GM12872 (cell line): ENCODE data around the gene PTPN3.

Experiments used
- CTCF ChIP-seq: IDR thresholded peaks from 3 replicates; pipeline ENCODE4 v1.5.1; 2011; ENCODE audit warnings: low read depth, mild to moderate bottlenecking, low read length, moderate library complexity; ENCODE audit not compliant: insufficient read depth

The PTPN3 gene

GRCh38 chr9:109488791-109489492 lies 9.2 kb downstream of the PTPN3 start:
- TF ChIP-seq CTCF, result no peak

GRCh38 chr9:109488351-109488750 lies 9.8 kb downstream of the PTPN3 start:
- no peak for TF ChIP-seq CTCF

GRCh38 chr9:109487247-109487646 lies 10.9 kb downstream of the PTPN3 start:
- no peak for TF ChIP-seq CTCF

- no peak for TF ChIP-seq CTCF
Measured at GRCh38 chr9:109483744-109484429, 14.2 kb downstream of the PTPN3 start.

- TF ChIP-seq CTCF, result no peak
Measured at GRCh38 chr9:109482391-109482916, 15.7 kb downstream of the PTPN3 start.

- TF ChIP-seq CTCF, result no peak
Measured at GRCh38 chr9:109481856-109482255, 16.3 kb downstream of the PTPN3 start.

- TF ChIP-seq CTCF, result no peak
Measured at GRCh38 chr9:109479822-109480221, 18.3 kb downstream of the PTPN3 start.
